ENCODE data around the gene KCNK1. TPM values are rescaled to one million over a fixed set of nuclear protein-coding genes. Genes with fewer than 3 reads are reported as not detected.

KCNK1 gene
- polyA plus RNA-seq, 1 experiment, result 0.66 TPM

DNA sequence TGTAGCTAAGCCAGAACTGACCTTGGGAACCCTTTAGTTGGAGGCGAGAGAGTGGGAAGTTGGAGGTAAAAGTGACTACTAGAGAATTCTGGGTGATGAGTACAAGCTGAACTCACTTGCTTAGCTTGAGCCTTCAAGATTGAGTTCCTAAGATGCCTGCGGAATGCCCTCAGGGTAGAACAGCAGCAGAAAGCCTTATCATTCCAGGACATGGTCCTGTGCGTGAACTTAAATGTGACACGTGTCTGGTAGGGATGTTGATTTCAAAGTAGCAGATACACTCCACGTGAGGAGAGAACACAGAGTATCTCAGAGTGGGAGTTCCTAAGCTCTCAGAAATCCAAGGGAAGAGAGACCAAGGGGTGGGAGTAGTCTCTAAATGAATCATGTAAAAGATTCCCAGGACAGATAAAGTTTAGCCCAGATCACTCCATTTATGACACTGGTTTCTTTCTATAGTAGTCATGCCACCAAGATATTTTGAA lies 60.1 kb downstream of the KCNK1 start:
- POLR2A ChIA-PET, result no interaction called here
- no peak overlapping the region for H3K27ac ChIP-seq (ENCODE audit: low read depth, low read length)
- TF ChIP-seq, protein P1, sequence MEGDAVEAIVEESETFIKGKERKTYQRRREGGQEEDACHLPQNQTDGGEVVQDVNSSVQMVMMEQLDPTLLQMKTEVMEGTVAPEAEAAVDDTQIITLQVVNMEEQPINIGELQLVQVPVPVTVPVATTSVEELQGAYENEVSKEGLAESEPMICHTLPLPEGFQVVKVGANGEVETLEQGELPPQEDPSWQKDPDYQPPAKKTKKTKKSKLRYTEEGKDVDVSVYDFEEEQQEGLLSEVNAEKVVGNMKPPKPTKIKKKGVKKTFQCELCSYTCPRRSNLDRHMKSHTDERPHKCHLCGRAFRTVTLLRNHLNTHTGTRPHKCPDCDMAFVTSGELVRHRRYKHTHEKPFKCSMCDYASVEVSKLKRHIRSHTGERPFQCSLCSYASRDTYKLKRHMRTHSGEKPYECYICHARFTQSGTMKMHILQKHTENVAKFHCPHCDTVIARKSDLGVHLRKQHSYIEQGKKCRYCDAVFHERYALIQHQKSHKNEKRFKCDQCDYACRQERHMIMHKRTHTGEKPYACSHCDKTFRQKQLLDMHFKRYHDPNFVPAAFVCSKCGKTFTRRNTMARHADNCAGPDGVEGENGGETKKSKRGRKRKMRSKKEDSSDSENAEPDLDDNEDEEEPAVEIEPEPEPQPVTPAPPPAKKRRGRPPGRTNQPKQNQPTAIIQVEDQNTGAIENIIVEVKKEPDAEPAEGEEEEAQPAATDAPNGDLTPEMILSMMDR (IDR thresholded peaks at IDR 0.05; ENCODE audit: low read depth, low read length), result no peak
- no peaks in the 10 kb centered on the region for H3K27me3 ChIP-seq (ENCODE audit: control insufficient read depth, insufficient read depth, low read length)
- CTCF ChIA-PET, result no interaction called here
- DNase-seq (ENCODE audit: low read depth, low spot score), result no peak
- peaks cover 6% of the 10 kb centered on the region; the same call in 1 of the 2 replicates for H3K9me3 ChIP-seq (ENCODE audit: control insufficient read depth, insufficient read depth, low read length)
- no peak overlapping the region for H3K4me3 ChIP-seq (ENCODE audit: low read depth, low read length)

DNA sequence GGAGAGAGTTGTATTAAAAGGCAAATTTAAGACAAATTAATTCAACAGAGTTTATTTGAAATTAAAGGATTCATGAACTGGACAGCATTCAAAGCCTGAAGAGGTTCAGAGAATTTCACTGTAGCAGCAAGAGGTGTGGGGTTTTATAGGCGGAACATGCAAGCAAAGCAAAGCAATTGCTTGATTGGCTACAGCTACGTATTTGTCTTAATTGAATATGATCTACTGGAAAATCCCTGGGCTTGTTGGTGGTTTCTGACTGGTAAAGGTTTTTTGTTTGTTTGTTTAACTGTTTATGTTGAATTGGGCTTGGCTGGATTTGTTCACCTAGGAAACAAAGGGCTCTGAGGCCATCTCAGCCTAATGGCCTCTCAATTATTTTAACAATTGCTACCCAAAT lies 61.5 kb downstream of the KCNK1 start:
- CTCF ChIA-PET, result no interaction called here
- DNase-seq (ENCODE audit: low read depth, low spot score), result no peak
- Histone ChIP-seq H3K27ac (ENCODE audit: low read depth, low read length) (no peak overlapping the region), H3K4me3 (ENCODE audit: low read depth, low read length) (no peak overlapping the region), H3K9me3 (ENCODE audit: control insufficient read depth, insufficient read depth, low read length) (peaks cover 14% of the 10 kb centered on the region; the same call in 1 of the 2 replicates), H3K27me3 (ENCODE audit: control insufficient read depth, insufficient read depth, low read length) (no peaks in the 10 kb centered on the region)
- POLR2A ChIA-PET, result no interaction called here
- TF ChIP-seq, protein P1 (IDR thresholded peaks at IDR 0.05; ENCODE audit: low read depth, low read length), result no peak

DNA sequence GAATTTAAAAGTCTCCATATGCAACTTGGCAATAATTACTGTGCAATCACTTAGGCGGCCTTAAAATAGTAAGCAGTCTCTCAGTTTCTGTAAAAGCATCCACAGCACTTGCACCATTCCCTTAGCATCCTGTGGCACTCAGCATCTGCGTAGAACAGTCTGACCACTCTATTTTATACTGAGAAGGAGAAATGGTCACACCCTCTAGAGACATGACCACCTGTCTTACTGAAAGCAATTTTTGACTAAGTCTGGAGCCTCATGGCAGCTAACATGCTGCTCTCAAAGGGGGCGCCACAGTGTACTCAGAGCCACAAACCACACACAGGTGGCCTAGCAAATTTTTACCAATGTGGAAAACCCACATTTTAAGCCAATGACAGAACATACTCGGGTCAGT lies 62.0 kb downstream of the KCNK1 start:
- DNase-seq (ENCODE audit: low read depth, low spot score), result no peak
- no peak overlapping the region for H3K4me3 ChIP-seq (ENCODE audit: low read depth, low read length)
- H3K27me3 ChIP-seq (ENCODE audit: control insufficient read depth, insufficient read depth, low read length), result no peaks in the 10 kb centered on the region
- ChIA-PET POLR2A (no interaction called here), CTCF (no interaction called here)
- TF ChIP-seq, protein P1 (IDR thresholded peaks at IDR 0.05; ENCODE audit: low read depth, low read length), result no peak
- H3K9me3 ChIP-seq (ENCODE audit: control insufficient read depth, insufficient read depth, low read length), result peaks cover 19% of the 10 kb centered on the region; the same call in 1 of the 2 replicates
- H3K27ac ChIP-seq (ENCODE audit: low read depth, low read length), result no peak overlapping the region

DNA sequence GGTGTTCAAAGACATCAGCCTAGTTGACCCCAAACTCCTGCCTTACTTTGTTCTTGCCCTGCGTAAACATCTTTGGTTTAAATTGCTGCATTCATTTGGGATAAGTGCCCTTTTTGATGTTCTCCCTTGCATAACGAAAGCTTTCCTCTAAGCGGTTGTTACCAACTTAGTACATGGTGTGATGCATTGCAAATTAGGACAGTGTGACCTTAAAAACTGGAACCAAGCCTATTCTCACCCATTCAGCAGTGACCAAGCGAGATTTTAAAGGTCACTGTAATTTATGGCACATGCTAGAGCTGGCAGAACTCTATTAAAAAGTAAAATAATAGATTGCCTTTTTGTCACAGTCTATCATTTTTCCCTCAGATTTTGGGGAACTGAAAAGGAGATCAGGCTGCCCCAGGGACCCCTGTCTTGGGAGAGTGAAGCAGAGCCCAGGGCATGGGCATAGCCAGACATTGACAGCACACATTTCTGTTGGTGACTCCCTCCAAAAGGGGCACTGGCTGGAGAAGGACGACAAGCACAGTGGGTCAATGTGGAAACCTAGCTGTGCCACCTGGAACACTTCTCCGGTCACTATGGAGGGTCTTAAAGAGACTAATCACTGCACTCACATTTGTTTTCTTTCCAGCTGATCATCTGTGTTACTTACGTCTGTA lies 63.9 kb downstream of the KCNK1 start:
- Histone ChIP-seq H3K4me3 (ENCODE audit: low read depth, low read length) (no peak overlapping the region), H3K9me3 (ENCODE audit: control insufficient read depth, insufficient read depth, low read length) (peaks cover 16% of the 10 kb centered on the region; the same call in 1 of the 2 replicates), H3K27me3 (ENCODE audit: control insufficient read depth, insufficient read depth, low read length) (no peaks in the 10 kb centered on the region), H3K27ac (ENCODE audit: low read depth, low read length) (no peak overlapping the region)
- no peak for DNase-seq (ENCODE audit: low read depth, low spot score)
- TF ChIP-seq, protein P1 (IDR thresholded peaks at IDR 0.05; ENCODE audit: low read depth, low read length), result no peak
- ChIA-PET POLR2A (no interaction called here), CTCF (no interaction called here)

DNA sequence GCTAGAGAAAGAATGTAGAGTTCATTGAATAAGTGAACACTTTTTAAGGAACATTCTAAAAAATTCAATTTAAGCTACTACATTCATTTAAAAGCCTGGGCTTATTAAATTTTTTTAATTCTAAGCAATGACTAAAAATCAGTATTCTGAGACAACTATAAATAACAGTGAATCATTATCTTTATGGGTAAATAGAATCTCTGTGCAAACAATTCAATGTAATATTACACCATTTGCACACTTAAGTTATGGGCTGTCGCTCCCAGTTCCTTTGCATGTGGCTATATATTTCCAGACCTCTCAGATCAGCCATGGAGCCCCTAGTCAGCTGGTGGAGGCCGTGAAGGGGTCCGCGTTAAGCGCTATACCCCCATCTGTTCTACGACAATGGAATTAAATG lies 65.1 kb downstream of the KCNK1 start:
- DNase-seq (ENCODE audit: low read depth, low spot score), result no peak
- CTCF ChIA-PET, result no interaction called here
- Histone ChIP-seq H3K9me3 (ENCODE audit: control insufficient read depth, insufficient read depth, low read length) (peaks cover 16% of the 10 kb centered on the region; the same call in 1 of the 2 replicates), H3K27ac (ENCODE audit: low read depth, low read length) (no peak overlapping the region), H3K4me3 (ENCODE audit: low read depth, low read length) (no peak overlapping the region), H3K27me3 (ENCODE audit: control insufficient read depth, insufficient read depth, low read length) (no peaks in the 10 kb centered on the region)
- TF ChIP-seq, protein P1 (IDR thresholded peaks at IDR 0.05; ENCODE audit: low read depth, low read length), result no peak
- POLR2A ChIA-PET, result no interaction called here

Measured in AG04450 (cell line).